Common myeloid progenitor, CD34-positive (primary cell): ENCODE data around the gene EI24.
A peak's percentile ranks its signal among the peaks of the same experiment; 100 is the strongest.

Source experiments
- CTCF ChIA-PET: fragments of 350-600 bp; sonication (Branson Sonifier 250); formaldehyde crosslinking; loops from one replicate; lab custom pipeline; 2021; ENCODE audit warnings: antibody characterized with exemption; lab: Charles Lee
- POLR2A ChIA-PET: fragments of 350-600 bp; sonication (Branson Sonifier 250); formaldehyde crosslinking; loops from one replicate; lab custom pipeline; 2021; ENCODE audit warnings: antibody characterized with exemption; lab: Charles Lee
- DNase-seq, 3 donors: peaks; one replicate each; pipeline versions ENCODE4 v3.0.0 to v3.0.0-alpha.2; 2013
- H3K27ac ChIP-seq, 2 experiments: 1 replicate in 1 of 2; 2 replicates in 1 of 2; pipeline ENCODE4 v1.7.0; 2013; ENCODE audit warnings: inconsistent platforms in 2 of 2, low read length in 2 of 2, mild to moderate bottlenecking in 2 of 2, low read depth in 1 of 2, moderate library complexity in 1 of 2; ENCODE audit not compliant: severe bottlenecking in 2 of 2, insufficient read depth in 1 of 2, poor library complexity in 1 of 2
- H3K27me3 ChIP-seq, 5 experiments: replicated peaks in 2 of 5; 1 replicate in 3 of 5; 2 replicates in 2 of 5; pipeline versions ENCODE4 v1.6.1 to v1.7.0; 2013; ENCODE audit warnings: low read length in 4 of 5, mild to moderate bottlenecking in 2 of 5, moderate library complexity in 2 of 5, inconsistent platforms in 1 of 5; ENCODE audit not compliant: insufficient read depth in 5 of 5, control insufficient read depth in 4 of 5
- H3K36me3 ChIP-seq, 4 experiments: 1 replicate in 2 of 4; 2 replicates in 2 of 4; pipeline versions ENCODE4 v1.6.1 to v1.7.0; 2013; ENCODE audit warnings: low read length in 3 of 4, control low read depth in 1 of 4, mild to moderate bottlenecking in 1 of 4; ENCODE audit not compliant: control insufficient read depth in 4 of 4, insufficient read depth in 4 of 4
- H3K4me1 ChIP-seq, 4 experiments: 1 replicate in 3 of 4; 2 replicates in 1 of 4; pipeline versions ENCODE4 v1.6.1 to v1.7.1; 2013; ENCODE audit warnings: low read length in 3 of 4, mild to moderate bottlenecking in 3 of 4, control low read depth in 1 of 4, inconsistent platforms in 1 of 4, moderate library complexity in 1 of 4; ENCODE audit not compliant: control insufficient read depth in 4 of 4, insufficient read depth in 4 of 4; ENCODE audit errors: control extremely low read depth in 1 of 4
- H3K4me3 ChIP-seq, 7 experiments: 1 replicate in 4 of 7; 2 replicates in 3 of 7; pipeline versions ENCODE4 v1.5.1 to v1.7.0; 2013; ENCODE audit warnings: mild to moderate bottlenecking in 7 of 7, low read length in 6 of 7, moderate library complexity in 6 of 7, inconsistent platforms in 2 of 7, low read depth in 2 of 7, control low read depth in 1 of 7; ENCODE audit not compliant: insufficient read depth in 4 of 7, control insufficient read depth in 1 of 7; ENCODE audit errors: extremely low read depth in 1 of 7
- H3K9me3 ChIP-seq, 5 experiments: 1 replicate in 4 of 5; 2 replicates in 1 of 5; pipeline versions ENCODE4 v1.6.1 to v1.7.1; 2013; ENCODE audit warnings: low read length in 4 of 5, mild to moderate bottlenecking in 2 of 5, inconsistent platforms in 1 of 5, low read depth in 1 of 5, moderate library complexity in 1 of 5; ENCODE audit not compliant: control insufficient read depth in 4 of 5, insufficient read depth in 2 of 5; ENCODE audit errors: control extremely low read depth in 1 of 5
- WGBS: methylation state at CpG from one replicate; pipeline ENCODE4 v1.1.5; 2013; ENCODE audit not compliant: insufficient coverage; 5-methylcytosine and 5-hydroxymethylcytosine counted together

The EI24 gene

GRCh38 chr11:125588505-125588904 lies 19.2 kb downstream of the EI24 start:
- POLR2A ChIA-PET = no interaction called here
- Histone ChIP-seq H3K4me1 (peaks cover 0 to 16% (median 10%) of the 10 kb centered on the region in 4 experiments), H3K9me3 (no peaks in the 10 kb centered on the region), H3K27me3 (no peaks in the 10 kb centered on the region), H3K27ac (no peak overlapping the region), H3K36me3 (peaks cover 0 to 12% (median 5%) of the 10 kb centered on the region in 4 experiments), H3K4me3 (no peak overlapping the region)
- CTCF ChIA-PET = no interaction called here
- 75% methylated on average over 1 of the region's 3 CpGs for WGBS
- DNase-seq = no peak

- Histone ChIP-seq H3K27ac (peak overlapping the region; percentile 95 to 98), H3K36me3 (peaks cover 0 to 13% (median 3%) of the 10 kb centered on the region in 4 experiments), H3K4me3 (peak overlapping the region; percentile 52 to 99 (median 91)), H3K27me3 (no peaks in the 10 kb centered on the region), H3K9me3 (no peaks in the 10 kb centered on the region), H3K4me1 (peaks cover 0 to 23% (median 17%) of the 10 kb centered on the region in 4 experiments)
- CTCF ChIA-PET = interaction anchor here (1.1 to 5.0 kb wide), 4 partner anchors 9 to 35 kb away, joined by 3 to 22 read pairs (median 3); partner anchors contain the start of gene EI24
- under 1% methylated on average over 26 of the region's 30 CpGs for WGBS
- DNase-seq = peak in 1 of 3 donors; percentile 37
- POLR2A ChIA-PET = interaction anchor here (0.6 to 1.7 kb wide), 3 partner anchors 11 to 75 kb away, joined by 3 to 11 read pairs (median 3); partner anchors contain the start of gene EI24
Observed at GRCh38 chr11:125591649-125592304, 22.5 kb downstream of the EI24 start.

GRCh38 chr11:125592305-125593113 lies 23.2 kb downstream of the EI24 start, which contains the start of gene STT3A:
Gene STT3A, plus strand, starts transcription at chr11:125592852. Its CDS starts 3,064 bp downstream, at chr11:125595916.
- Histone ChIP-seq H3K9me3 (no peaks in the 10 kb centered on the region), H3K36me3 (peaks cover 2 to 21% (median 7%) of the 10 kb centered on the region in 4 experiments), H3K4me1 (peaks cover 0 to 23% (median 17%) of the 10 kb centered on the region in 4 experiments), H3K4me3 (peak within 1 kb of the TSS; percentile 52 to 99 (median 94)), H3K27ac (peak within 1 kb of the TSS; percentile 95 to 98), H3K27me3 (no peaks in the 10 kb centered on the region)
- ChIA-PET CTCF (interaction anchor here (1.1 to 5.0 kb wide), 5 partner anchors 10 to 35 kb away, joined by 3 to 22 read pairs (median 3); partner anchors contain the start of gene EI24), POLR2A (interaction anchor here (0.6 to 1.7 kb wide), 3 partner anchors 12 to 76 kb away, joined by 3 to 11 read pairs (median 3); partner anchors contain the start of gene EI24)
- 0% methylated on average over 46 of the region's 55 CpGs for WGBS
- peak; percentile 100 for DNase-seq

GRCh38 chr11:125593114-125593820 lies 24.0 kb downstream of the EI24 start:
- Histone ChIP-seq H3K36me3 (peaks cover 2 to 28% (median 10%) of the 10 kb centered on the region in 4 experiments), H3K27ac (peak overlapping the region; percentile 90 to 95), H3K4me3 (peak overlapping the region; percentile 50 to 99 (median 94)), H3K27me3 (no peaks in the 10 kb centered on the region), H3K4me1 (peaks cover 0 to 23% (median 17%) of the 10 kb centered on the region in 4 experiments), H3K9me3 (no peaks in the 10 kb centered on the region)
- DNase-seq = peak in 2 of 3 donors; percentile 39 to 51
- WGBS = under 1% methylated on average over 17 of the region's 18 CpGs
- POLR2A ChIA-PET = interaction anchor here (1.1 to 1.7 kb wide), 2 partner anchors 12 to 24 kb away, joined by 3 to 11 read pairs; partner anchors contain the start of gene EI24
- CTCF ChIA-PET = interaction anchor here (0.6 to 5.0 kb wide), 5 partner anchors 8 to 24 kb away, joined by 3 to 22 read pairs (median 3); partner anchors contain the start of gene EI24

GRCh38 chr11:125594958-125595357 lies 25.7 kb downstream of the EI24 start:
- CTCF ChIA-PET = no interaction called here
- H3K4me3 ChIP-seq = no peak overlapping the region
- no peak overlapping the region for H3K27ac ChIP-seq
- no CpG with 5 or more reads among the region's 3 CpGs for WGBS
- no peak for DNase-seq
- POLR2A ChIA-PET = interaction anchor here (1.2 kb wide), 1 partner anchor 25 kb away, joined by 4 read pairs; no protein-coding TSS in a partner anchor
- H3K4me1 ChIP-seq = peaks cover 0 to 23% (median 17%) of the 10 kb centered on the region in 4 experiments
- no peaks in the 10 kb centered on the region for H3K27me3 ChIP-seq
- H3K36me3 ChIP-seq = peaks cover 4 to 39% (median 20%) of the 10 kb centered on the region in 4 experiments
- no peaks in the 10 kb centered on the region for H3K9me3 ChIP-seq

- POLR2A ChIA-PET = interaction anchor here (0.6 kb wide), 1 partner anchor 8 kb away, joined by 3 read pairs; no protein-coding TSS in a partner anchor
- H3K27ac ChIP-seq = no peak overlapping the region
- no peak for DNase-seq
- no peak overlapping the region for H3K4me3 ChIP-seq
- H3K9me3 ChIP-seq = no peaks in the 10 kb centered on the region
- WGBS = no CpG with 5 or more reads among the region's 2 CpGs
- CTCF ChIA-PET = interaction anchor here (2.1 kb wide), 1 partner anchor 21 kb away, joined by 4 read pairs; no protein-coding TSS in a partner anchor
- H3K4me1 ChIP-seq = no peaks in the 10 kb centered on the region
- H3K27me3 ChIP-seq = no peaks in the 10 kb centered on the region
- H3K36me3 ChIP-seq = peaks cover 14 to 86% (median 60%) of the 10 kb centered on the region in 4 experiments
Observed at GRCh38 chr11:125600663-125601062, 31.4 kb downstream of the EI24 start.
